Ishikawa (cell line): ENCODE data around the gene INHBC.

Experiments used
- CEBPB ChIP-seq: IDR thresholded peaks from 2 replicates; pipeline ENCODE4 v1.6.1; 2012
- CREB1 ChIP-seq: IDR thresholded peaks from 2 replicates; pipeline ENCODE4 v1.6.1; 2012; ENCODE audit warnings: low read depth
- EGR1 ChIP-seq: IDR thresholded peaks from 2 replicates; pipeline ENCODE4 v1.6.1; 2012
- NFIC ChIP-seq: IDR thresholded peaks from 2 replicates; pipeline ENCODE4 v1.6.1; 2012
- REST ChIP-seq: IDR thresholded peaks from 2 replicates; pipeline ENCODE4 v1.6.1; 2012; ENCODE audit warnings: low read depth, mild to moderate bottlenecking
- TEAD4 ChIP-seq: IDR thresholded peaks from 2 replicates; pipeline ENCODE4 v1.6.1; 2012

- TF ChIP-seq CEBPB (no peak), EGR1 (no peak), CREB1 (no peak), REST (no peak), TEAD4 (no peak), NFIC (0 out of 2 replicates have a peak, but pooled peaks have one; percentile 6)
Observed at GRCh38 chr12:57460841-57461275, 26.3 kb downstream of the INHBC start.
